DMS 273 (cell line): ENCODE measurements around the gene PITPNM1.

Source experiments
- DNase-seq: peaks from one replicate; lab custom pipeline; 2025; ENCODE audit not compliant: unreplicated experiment; lab: John Stamatoyannopoulos, UW

Gene PITPNM1

DNA sequence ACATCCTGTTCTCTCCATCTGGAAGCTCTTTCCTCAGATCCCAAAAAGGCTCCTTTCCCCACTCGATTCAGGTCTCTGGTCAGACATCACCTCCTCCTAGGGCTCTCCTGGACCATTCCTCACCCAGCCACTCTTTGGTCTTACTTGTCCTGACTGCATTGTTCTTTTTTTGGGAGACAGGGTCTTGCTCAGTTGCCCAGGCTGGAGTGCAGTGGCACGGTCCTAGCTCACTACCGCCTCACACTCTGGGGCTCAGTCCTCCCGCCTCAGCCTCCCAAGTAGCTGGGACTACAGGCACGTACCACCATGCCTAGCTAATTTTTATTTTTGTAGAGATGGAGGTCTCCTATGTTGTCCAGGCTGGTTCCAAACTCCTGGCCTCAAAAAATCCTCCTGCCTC is 59.6 kb downstream of the PITPNM1 start:
- DNase-seq, result no peak

DNA sequence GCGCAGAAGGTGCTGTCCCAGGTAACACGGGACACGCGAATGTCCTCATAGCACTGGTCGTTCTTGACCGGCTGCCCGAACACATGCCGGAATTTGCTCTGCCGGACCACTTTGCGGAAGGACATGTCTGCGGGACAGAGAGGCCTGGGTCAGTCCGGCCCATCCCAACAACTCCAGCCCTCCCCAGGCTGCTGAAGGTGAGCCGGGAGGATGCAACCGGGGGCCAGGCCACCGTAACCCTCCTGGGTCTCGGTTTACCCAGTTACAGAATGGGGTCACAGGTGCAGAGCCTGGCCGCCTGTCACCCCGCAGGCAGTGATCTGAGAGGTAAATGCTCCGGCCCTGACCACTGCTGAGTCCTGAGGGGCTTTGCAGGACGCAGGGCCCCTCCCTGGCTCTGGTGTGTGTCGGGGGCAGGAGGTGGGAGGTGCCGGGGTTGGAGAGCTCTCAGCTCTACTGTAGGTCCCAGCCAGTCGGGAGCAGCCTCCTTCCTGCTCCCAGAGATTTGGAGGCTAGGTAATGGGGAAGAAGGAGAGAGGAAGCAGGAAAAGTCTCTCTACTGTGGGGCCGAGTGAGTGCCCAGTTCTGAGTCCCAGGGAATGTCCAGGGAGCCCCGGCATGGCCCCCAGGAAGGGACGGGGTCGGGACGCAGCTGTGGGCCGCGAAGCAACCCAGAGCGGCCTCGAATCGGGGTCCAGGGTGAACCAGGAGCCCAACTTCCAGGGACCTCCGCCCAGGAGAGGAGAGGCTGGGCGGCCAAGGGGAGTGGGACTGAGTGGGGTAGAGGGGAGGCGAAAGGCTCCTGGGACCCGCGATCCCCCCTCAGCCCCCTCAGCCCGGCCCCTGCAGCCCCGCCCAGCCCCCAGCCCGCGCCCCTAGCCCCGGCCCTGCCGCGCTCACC is 62.4 kb downstream of the PITPNM1 start:
- DNase-seq, result no peak
